ENCODE data around the gene MANBA.

Gene MANBA

GRCh38 chr4:102786279-102786678 is 25.5 kb upstream of the MANBA start:
- DNase-seq (ENCODE audit: low read depth), result no peak
- in situ Hi-C loops (cut with HindIII; ENCODE audit: low sequenced_read_pairs), result no loop called here
- no peak for TF ChIP-seq CTCF (IDR thresholded peaks at IDR 0.05; ENCODE audit: low read depth, low read length, missing control alignments)
- no peak overlapping the region for H3K4me3 ChIP-seq (ENCODE audit: low read depth, low read length)

- H3K4me3 ChIP-seq (ENCODE audit: low read depth, low read length), result no peak overlapping the region
- in situ Hi-C loops (cut with HindIII; ENCODE audit: low sequenced_read_pairs), result no loop called here
- no peak for TF ChIP-seq CTCF (IDR thresholded peaks at IDR 0.05; ENCODE audit: low read depth, low read length, missing control alignments)
- DNase-seq (ENCODE audit: low read depth), result no peak
These were observed 22.2 kb upstream of the MANBA start for GRCh38 chr4:102783006-102783405.

GRCh38 chr4:102781570-102781969 is 20.8 kb upstream of the MANBA start:
- in situ Hi-C loops (cut with HindIII; ENCODE audit: low sequenced_read_pairs), result no loop called here
- no peak for TF ChIP-seq CTCF (IDR thresholded peaks at IDR 0.05; ENCODE audit: low read depth, low read length, missing control alignments)
- H3K4me3 ChIP-seq (ENCODE audit: low read depth, low read length), result no peak overlapping the region
- no peak for DNase-seq (ENCODE audit: low read depth)

- in situ Hi-C loops (cut with HindIII; ENCODE audit: low sequenced_read_pairs), result no loop called here
- no peak overlapping the region for H3K4me3 ChIP-seq (ENCODE audit: low read depth, low read length)
- DNase-seq (ENCODE audit: low read depth), result no peak
- TF ChIP-seq CTCF (IDR thresholded peaks at IDR 0.05; ENCODE audit: low read depth, low read length, missing control alignments), result no peak
These were observed 19.8 kb upstream of the MANBA start for GRCh38 chr4:102780476-102781144.

- TF ChIP-seq CTCF (IDR thresholded peaks at IDR 0.05; ENCODE audit: low read depth, low read length, missing control alignments), result no peak
- H3K4me3 ChIP-seq (ENCODE audit: low read depth, low read length), result no peak overlapping the region
- no peak for DNase-seq (ENCODE audit: low read depth)
- in situ Hi-C loops (cut with HindIII; ENCODE audit: low sequenced_read_pairs), result no loop called here
These were observed 18.4 kb upstream of the MANBA start for GRCh38 chr4:102779204-102779603.

GRCh38 chr4:102778720-102779119 is 18.0 kb upstream of the MANBA start:
- no peak for DNase-seq (ENCODE audit: low read depth)
- no peak for TF ChIP-seq CTCF (IDR thresholded peaks at IDR 0.05; ENCODE audit: low read depth, low read length, missing control alignments)
- in situ Hi-C loops (cut with HindIII; ENCODE audit: low sequenced_read_pairs), result no loop called here
- H3K4me3 ChIP-seq (ENCODE audit: low read depth, low read length), result no peak overlapping the region
